GF-D8 (cell line): ENCODE measurements around the gene RAB38.

Experiments used
- DNase-seq: peaks from one replicate; lab custom pipeline; 2025; lab: John Stamatoyannopoulos, UW

The RAB38 gene

GRCh38 chr11:88169881-88170280, 5.4 kb downstream of the RAB38 start:
- no peak for DNase-seq

- no peak for DNase-seq
Observed at GRCh38 chr11:88169471-88169870, 5.8 kb downstream of the RAB38 start.

GRCh38 chr11:88167853-88168252, 7.4 kb downstream of the RAB38 start:
- DNase-seq, result no peak

- no peak for DNase-seq
Observed at GRCh38 chr11:88164806-88165585, 10.2 kb downstream of the RAB38 start.

- DNase-seq, result no peak
Observed at GRCh38 chr11:88164320-88164719, 10.9 kb downstream of the RAB38 start.

- no peak for DNase-seq
Observed at GRCh38 chr11:88158081-88158480, 17.2 kb downstream of the RAB38 start.

GRCh38 chr11:88157370-88157769, 17.9 kb downstream of the RAB38 start:
- DNase-seq, result no peak

- DNase-seq, result no peak
Observed at GRCh38 chr11:88152381-88152780, 22.9 kb downstream of the RAB38 start.

GRCh38 chr11:88151709-88152265, 23.5 kb downstream of the RAB38 start:
- DNase-seq, result no peak

GRCh38 chr11:88146106-88146505, 29.1 kb downstream of the RAB38 start:
- no peak for DNase-seq

- no peak for DNase-seq
Observed at GRCh38 chr11:88139865-88140264, 35.4 kb downstream of the RAB38 start.

- DNase-seq, result no peak
Observed at GRCh38 chr11:88131764-88132470, 43.3 kb downstream of the RAB38 start.

GRCh38 chr11:88122956-88123355, 52.3 kb downstream of the RAB38 start:
- DNase-seq, result no peak

GRCh38 chr11:88119561-88119960, 55.7 kb downstream of the RAB38 start:
- no peak for DNase-seq

- DNase-seq, result no peak
Observed at GRCh38 chr11:88117281-88117858, 57.9 kb downstream of the RAB38 start.

- DNase-seq, result no peak
Observed at GRCh38 chr11:88115828-88116755, 59.2 kb downstream of the RAB38 start.

- no peak for DNase-seq
Observed at GRCh38 chr11:88114486-88115045, 60.7 kb downstream of the RAB38 start.

- DNase-seq, result no peak
Observed at GRCh38 chr11:88106666-88107065, 68.6 kb downstream of the RAB38 start.

- DNase-seq, result no peak
Observed at GRCh38 chr11:88105951-88106350, 69.3 kb downstream of the RAB38 start.

- no peak for DNase-seq
Observed at GRCh38 chr11:88105526-88105925, 69.7 kb downstream of the RAB38 start.

GRCh38 chr11:88104408-88104807, 70.8 kb downstream of the RAB38 start:
- DNase-seq, result no peak
